ENCODE results near the gene ULK3.
"Not testable (repeated sequence)": the region's sequence is repeated elsewhere in the genome, so short reads cannot be mapped to it uniquely, and the experiment has no call there.

ULK3 gene

GRCh38 chr15:74842581-74843444, at the start of gene ULK3:
ULK3 (minus strand) TSS chr15:74843156; CDS start chr15:74843105, 51 bp downstream.
- peak; percentile 93 to 96 for DNase-seq

GRCh38 chr15:74892313-74892712, 49.4 kb upstream of the ULK3 start:
- DNase-seq, result no peak

GRCh38 chr15:74891469-74891868, 48.5 kb upstream of the ULK3 start:
- DNase-seq, result no peak

- no peak for DNase-seq
Observed at GRCh38 chr15:74890665-74890960, 47.7 kb upstream of the ULK3 start.

- DNase-seq, result peak; percentile 81 to 87
Observed at GRCh38 chr15:74889883-74890664, 47.1 kb upstream of the ULK3 start, which contains the start of gene MPI. MPI (plus strand) TSS chr15:74890042; CDS start chr15:74890074, 32 bp downstream.

GRCh38 chr15:74889390-74889882, 46.5 kb upstream of the ULK3 start:
- DNase-seq, result no peak

GRCh38 chr15:74888716-74889115, 45.8 kb upstream of the ULK3 start:
- DNase-seq, result no peak

GRCh38 chr15:74887537-74888193, 44.7 kb upstream of the ULK3 start:
- DNase-seq, result not testable (repeated sequence)

GRCh38 chr15:74885461-74885860, 42.5 kb upstream of the ULK3 start:
- no peak for DNase-seq

GRCh38 chr15:74884428-74885223, 41.7 kb upstream of the ULK3 start:
- DNase-seq, result no peak

- DNase-seq, result no peak
Observed at GRCh38 chr15:74882528-74882927, 39.6 kb upstream of the ULK3 start.

GRCh38 chr15:74878273-74878672, 35.3 kb upstream of the ULK3 start:
- no peak for DNase-seq

- peak in 1 of 2 donors; percentile 23 for DNase-seq
Observed at GRCh38 chr15:74873756-74874424, 30.9 kb upstream of the ULK3 start.

- peak; percentile 81 to 84 for DNase-seq
Observed at GRCh38 chr15:74873036-74873755, 30.2 kb upstream of the ULK3 start, which contains the start of gene SCAMP2. SCAMP2 (minus strand) TSS chr15:74873365; CDS start chr15:74873255, 110 bp downstream.

GRCh38 chr15:74872702-74873035, 29.7 kb upstream of the ULK3 start:
- DNase-seq, result no peak

GRCh38 chr15:74870436-74871215, 27.7 kb upstream of the ULK3 start:
- DNase-seq, result no peak

GRCh38 chr15:74869726-74870407, 26.9 kb upstream of the ULK3 start:
- peak in 1 of 2 donors; percentile 18 for DNase-seq

GRCh38 chr15:74869372-74869725, 26.4 kb upstream of the ULK3 start:
- no peak for DNase-seq

- no peak for DNase-seq
Observed at GRCh38 chr15:74868059-74868458, 25.1 kb upstream of the ULK3 start.
